ENCODE results near the gene SIVA1.

The SIVA1 gene

GRCh38 chr14:104714066-104714465, 38.9 kb upstream of the SIVA1 start:
- TF ChIP-seq CTCF (conservative IDR thresholded peaks at IDR 0.05; ENCODE audit: low read depth), result no peak
- ChIA-PET CTCF (no interaction called here), POLR2A (ENCODE audit: low non-redundant PET) (no interaction called here)
- DNase-seq (ENCODE audit: low spot score), result no peak
- H3K27ac ChIP-seq, result peak overlapping the region; percentile 58

GRCh38 chr14:104714681-104715080, 38.3 kb upstream of the SIVA1 start:
- no peak for TF ChIP-seq CTCF (conservative IDR thresholded peaks at IDR 0.05; ENCODE audit: low read depth)
- ChIA-PET CTCF (no interaction called here), POLR2A (ENCODE audit: low non-redundant PET) (no interaction called here)
- peak overlapping the region; percentile 58 for H3K27ac ChIP-seq
- no peak for DNase-seq (ENCODE audit: low spot score)

GRCh38 chr14:104715416-104715815, 37.5 kb upstream of the SIVA1 start:
- ChIA-PET CTCF (interaction anchor here (0.5 kb wide), 1 partner anchor 53 kb away, joined by 3 read pairs; no protein-coding TSS in a partner anchor), POLR2A (ENCODE audit: low non-redundant PET) (no interaction called here)
- DNase-seq (ENCODE audit: low spot score), result no peak
- H3K27ac ChIP-seq, result peak overlapping the region; percentile 58
- no peak for TF ChIP-seq CTCF (conservative IDR thresholded peaks at IDR 0.05; ENCODE audit: low read depth)

- ChIA-PET POLR2A (ENCODE audit: low non-redundant PET) (no interaction called here), CTCF (interaction anchor here (0.5 kb wide), 1 partner anchor 52 kb away, joined by 3 read pairs; no protein-coding TSS in a partner anchor)
- peak overlapping the region; percentile 58 for H3K27ac ChIP-seq
- no peak for DNase-seq (ENCODE audit: low spot score)
- TF ChIP-seq CTCF (conservative IDR thresholded peaks at IDR 0.05; ENCODE audit: low read depth), result no peak
Measured at GRCh38 chr14:104715871-104716270, 37.1 kb upstream of the SIVA1 start.

- H3K27ac ChIP-seq, result peak overlapping the region; percentile 58; the same call in 1 of the 2 replicates
- ChIA-PET CTCF (no interaction called here), POLR2A (ENCODE audit: low non-redundant PET) (no interaction called here)
- DNase-seq (ENCODE audit: low spot score), result no peak
- no peak for TF ChIP-seq CTCF (conservative IDR thresholded peaks at IDR 0.05; ENCODE audit: low read depth)
Measured at GRCh38 chr14:104717137-104717536, 35.8 kb upstream of the SIVA1 start.

- peak overlapping the region; percentile 58 for H3K27ac ChIP-seq
- CTCF ChIA-PET, result no interaction called here
- DNase-seq (ENCODE audit: low spot score), result no peak
- TF ChIP-seq CTCF (conservative IDR thresholded peaks at IDR 0.05; ENCODE audit: low read depth), result no peak
- POLR2A ChIA-PET (ENCODE audit: low non-redundant PET), result no interaction called here
Measured at GRCh38 chr14:104717646-104718045, 35.3 kb upstream of the SIVA1 start.

- ChIA-PET POLR2A (ENCODE audit: low non-redundant PET) (no interaction called here), CTCF (no interaction called here)
- no peak for TF ChIP-seq CTCF (conservative IDR thresholded peaks at IDR 0.05; ENCODE audit: low read depth)
- H3K27ac ChIP-seq, result peak overlapping the region; percentile 58
- DNase-seq (ENCODE audit: low spot score), result no peak
Measured at GRCh38 chr14:104718147-104718546, 34.8 kb upstream of the SIVA1 start.

Data from RWPE1 (cell line).